ENCODE results near the gene HLCS. TPM values are rescaled to one million over a fixed set of nuclear protein-coding genes. Genes with fewer than 3 reads are reported as not detected.

Gene HLCS
- total and polyA plus RNA-seq, 2 of the 8 experiments (the other 6 are each of a cell fraction or from before 2014, with no cell fraction given) = 4.7 to 12.2 TPM

DNA sequence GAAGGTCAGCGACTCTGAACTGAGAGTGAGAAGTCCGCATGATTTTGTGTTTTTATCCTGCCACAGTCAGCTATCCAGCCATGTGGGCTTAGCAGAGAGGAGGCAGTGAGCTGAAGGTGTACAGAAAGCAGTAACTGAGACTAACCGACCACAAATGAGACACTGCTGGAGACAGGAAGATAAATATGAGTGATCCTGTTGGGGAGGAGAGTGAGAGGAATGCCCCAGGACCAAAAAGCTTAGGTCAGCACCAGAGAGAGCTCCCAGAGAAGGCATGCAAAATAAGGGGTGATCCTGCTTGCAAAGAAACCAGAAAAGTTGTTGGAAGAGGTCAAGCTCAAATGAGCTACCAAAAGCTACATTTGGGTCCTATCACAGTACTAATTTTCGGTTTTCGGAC lies 63.7 kb downstream of the HLCS start:
- Histone ChIP-seq H3K4me3 (ENCODE audit: extremely low read depth in 1 of 4, insufficient read depth in 2 of 4, low read depth in 3 of 4, low read length in 4 of 4) (no peak overlapping the region), H3K23ac (ENCODE audit: insufficient read length) (no peak overlapping the region), H3K27me3 (replicated peaks in 1 of 4; ENCODE audit: control insufficient read depth in 3 of 4, extremely low read depth in 1 of 4, insufficient read depth in 3 of 4, low read length in 3 of 4) (no peaks in the 10 kb centered on the region), H2BK5ac (ENCODE audit: low read depth, low read length) (no peak overlapping the region), H3K4me1 (replicated peaks in 1 of 4; ENCODE audit: control insufficient read depth in 3 of 4, insufficient read depth in 4 of 4, low read length in 3 of 4) (no peaks in the 10 kb centered on the region), H4K20me1 (replicated peaks in 1 of 2; ENCODE audit: control insufficient read depth in 1 of 2, insufficient read depth in 2 of 2, low read length in 2 of 2) (no peaks in the 10 kb centered on the region), H3K18ac (ENCODE audit: extremely low read depth, low read length) (no peak overlapping the region), H3K4ac (replicated peaks; ENCODE audit: insufficient read length, low read depth, low read length) (no peak overlapping the region), H3K36me3 (ENCODE audit: control insufficient read depth in 2 of 4, insufficient read depth in 4 of 4, low read length in 3 of 4) (no peaks in the 10 kb centered on the region), H3K9me3 (ENCODE audit: insufficient read depth in 2 of 2, low read depth in 1 of 2, low read length in 1 of 2) (no peaks in the 10 kb centered on the region), H2BK20ac (ENCODE audit: low read length) (no peak overlapping the region), H4K91ac (replicated peaks; ENCODE audit: insufficient read length, low read length) (no peak overlapping the region), H3K14ac (ENCODE audit: insufficient read length) (no peak overlapping the region), H4K5ac (ENCODE audit: insufficient read length, low read depth, low read length) (no peak overlapping the region), H3K27ac (ENCODE audit: low read depth, low read length) (no peak overlapping the region), H3K4me2 (ENCODE audit: insufficient read depth in 1 of 2, low read depth in 2 of 2, low read length in 2 of 2) (no peak overlapping the region), H3K9ac (replicated peaks in 1 of 4; ENCODE audit: extremely low read depth in 1 of 4, low read depth in 3 of 4, low read length in 3 of 4) (no peak overlapping the region), H3K79me1 (ENCODE audit: low read depth, low read length) (no peaks in the 10 kb centered on the region), H2BK120ac (replicated peaks; ENCODE audit: low read depth, low read length) (no peak overlapping the region), H4K8ac (ENCODE audit: extremely low read depth, insufficient read depth, low read length) (no peak overlapping the region), H2AK5ac (ENCODE audit: low read depth, low read length) (no peak overlapping the region), H3K79me2 (ENCODE audit: control insufficient read depth in 1 of 2, insufficient read depth in 2 of 2, low read length in 2 of 2) (no peaks in the 10 kb centered on the region), H2BK12ac (ENCODE audit: low read depth, low read length) (no peak overlapping the region), H3K23me2 (ENCODE audit: low read depth, low read length) (no peaks in the 10 kb centered on the region; the same call in 1 of the 2 replicates), H2BK15ac (ENCODE audit: low read length) (no peak overlapping the region), H2AFZ (ENCODE audit: low read length) (no peak overlapping the region), H3K56ac (replicated peaks; ENCODE audit: insufficient read length, low read depth, low read length) (no peak overlapping the region)
- CTCF ChIA-PET (ENCODE audit: partially characterized antibody) = interaction anchor here (0.9 to 1.2 kb wide), 3 partner anchors 13 to 134 kb away, joined by 3 to 4 read pairs (median 3); no protein-coding TSS in a partner anchor
- TF ChIP-seq CREB1 (IDR thresholded peaks at IDR 0.05) (no peak), MAFK (IDR thresholded peaks at IDR 0.05; ENCODE audit: low read depth, low read length) (peak; percentile 31; the same call in 1 of the 2 replicates), JUND (IDR thresholded peaks at IDR 0.05; ENCODE audit: low read length) (no peak)
- POLR2A ChIA-PET (ENCODE audit: partially characterized antibody) = no interaction called here
- FAIRE-seq (no peak), DNase-seq (ENCODE audit: low read depth in 1 of 2, low spot score in 2 of 2) (no peak)
- WGBS, 2 experiments (ENCODE audit: extremely low coverage in 1 of 2, insufficient coverage in 1 of 2, insufficient read length in 1 of 2, insufficient replicate concordance in 2 of 2, low coverage in 1 of 2, low lambda C conversion rate in 2 of 2, missing lambda C conversion rate in 1 of 2) = 87% methylated on average over 5 of the region's 5 CpGs; no CpG with 5 or more reads in 1 of the 2 experiments

Data from H1 (cell line).